GM13977 (cell line): ENCODE results near the gene BAHD1.

Source experiments
- DNase-seq: peaks from one replicate; pipeline ENCODE4 v3.0.0; 2012; ENCODE audit warnings: low spot score
- CTCF ChIP-seq: IDR thresholded peaks from 2 replicates; pipeline ENCODE4 v1.5.1; 2012; ENCODE audit warnings: mild to moderate bottlenecking, control low read depth; ENCODE audit not compliant: insufficient read depth; ENCODE audit errors: extremely low read depth, missing control alignments
- in situ Hi-C: fragments of 300-500 bp; cut with MboI; formaldehyde crosslinking; loops from one replicate; pipeline ENCODE4 v1.12.0; 2022; ENCODE audit warnings: low sequenced_read_pairs, low pct_unique_long_range_greater_than_20kb, mixed read lengths, inconsistent platforms; ENCODE audit not compliant: unreplicated experiment

BAHD1 gene

DNA sequence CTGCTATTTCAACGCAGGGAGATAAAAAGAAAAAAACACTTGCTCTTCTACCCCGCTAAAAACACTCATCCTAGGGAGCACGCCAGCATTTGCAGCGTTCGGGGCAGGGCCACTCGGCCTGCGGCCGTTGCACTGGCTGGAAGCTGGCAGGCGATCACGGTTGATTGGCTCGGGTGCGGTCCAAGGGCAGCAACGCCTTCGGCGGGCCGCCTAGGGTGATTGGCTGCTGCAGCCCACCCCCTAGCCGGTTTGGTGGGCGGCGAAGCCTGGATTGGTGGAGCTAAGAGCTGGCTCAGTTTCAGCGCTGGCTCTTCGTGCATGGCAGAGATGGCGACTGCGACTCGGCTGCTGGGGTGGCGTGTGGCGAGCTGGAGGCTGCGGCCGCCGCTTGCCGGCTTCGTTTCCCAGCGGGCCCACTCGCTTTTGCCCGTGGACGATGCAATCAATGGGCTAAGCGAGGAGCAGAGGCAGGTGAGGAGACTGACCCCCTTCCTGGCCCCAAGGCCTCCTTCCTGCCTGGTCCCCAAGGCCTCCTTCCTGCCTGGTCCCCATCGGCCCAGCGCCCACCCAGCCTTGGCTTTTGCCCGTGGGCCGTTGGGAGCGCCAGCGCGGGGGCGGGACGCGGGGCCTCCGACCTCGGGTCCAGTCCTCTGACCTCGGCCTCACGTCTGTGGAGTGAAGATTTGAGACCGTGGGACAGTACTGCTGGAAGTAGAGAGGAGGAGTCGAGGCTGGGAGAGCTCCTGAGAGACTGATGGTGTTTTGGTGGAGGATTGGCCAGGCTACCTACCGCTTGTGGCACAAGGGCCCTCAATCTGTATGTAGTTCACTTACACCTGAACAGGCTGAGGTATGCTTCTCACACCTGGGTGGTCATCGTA is 35.0 kb upstream of the BAHD1 start, which contains the start of gene IVD:
Gene IVD, plus strand, starts transcription at position 295 of the 881 bp plus-strand sequence. Its CDS starts 33 bp downstream, at position 328.
- no peak for TF ChIP-seq CTCF
- peak; percentile 98 for DNase-seq
- in situ Hi-C loops, result loop anchor here (25.0 kb wide), 1 partner anchor 368 kb away; the partner anchor contains the start of gene SRP14

DNA sequence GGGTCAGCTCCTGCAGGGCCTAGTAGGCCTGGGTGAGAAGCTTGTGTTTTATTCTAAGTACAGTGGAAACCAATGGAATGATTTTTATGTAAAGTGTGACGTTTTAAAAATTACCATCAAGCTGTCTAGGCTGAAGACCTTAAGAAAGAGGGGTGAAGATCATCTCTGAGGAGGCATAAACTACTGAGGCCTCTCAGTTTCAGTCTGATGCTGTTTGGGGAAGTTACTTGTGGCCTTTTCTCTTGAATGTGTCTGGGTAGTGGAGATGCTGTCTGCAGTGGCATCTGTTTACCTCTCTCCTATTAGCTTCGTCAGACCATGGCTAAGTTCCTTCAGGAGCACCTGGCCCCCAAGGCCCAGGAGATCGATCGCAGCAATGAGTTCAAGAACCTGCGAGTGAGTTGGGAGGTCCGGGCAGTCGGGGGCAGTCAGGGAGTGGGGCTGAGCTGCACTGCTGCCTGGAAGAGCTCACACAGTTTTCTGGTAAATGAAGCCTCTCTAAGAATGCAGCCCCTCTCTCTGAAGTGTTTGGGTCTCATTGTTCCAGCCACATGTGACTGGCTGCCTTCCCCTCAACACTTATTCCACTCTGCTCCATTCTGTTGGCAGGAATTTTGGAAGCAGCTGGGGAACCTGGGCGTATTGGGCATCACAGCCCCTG is 33.3 kb upstream of the BAHD1 start:
- in situ Hi-C loops, result loop anchor here (25.0 kb wide), 1 partner anchor 370 kb away; the partner anchor contains the start of gene SRP14
- TF ChIP-seq CTCF, result no peak
- peak; percentile 88 for DNase-seq

DNA sequence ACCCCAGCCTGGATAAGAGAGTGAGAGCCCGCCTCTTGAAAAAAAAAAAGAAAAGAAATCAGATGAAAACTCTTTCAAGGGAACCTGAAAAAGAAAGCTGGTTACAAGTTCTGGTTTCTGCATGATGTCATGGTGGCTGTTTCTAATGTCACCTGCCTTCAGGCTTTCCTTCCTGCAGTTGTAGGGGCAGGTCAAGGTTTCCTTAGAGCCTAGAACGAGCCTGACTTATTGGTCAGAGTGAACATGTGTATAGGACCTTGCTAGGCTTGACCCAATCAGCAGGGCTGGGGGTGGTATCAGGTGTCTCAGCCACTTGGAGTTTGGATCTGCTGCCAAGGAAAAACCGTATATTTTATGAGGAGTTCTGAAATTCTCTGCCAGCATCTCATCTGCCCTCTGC is 31.4 kb upstream of the BAHD1 start:
- no peak for TF ChIP-seq CTCF
- in situ Hi-C loops, result loop anchor here (25.0 kb wide), 1 partner anchor 372 kb away; the partner anchor contains the start of gene SRP14
- DNase-seq, result peak; percentile 86

GRCh38 chr15:40410476-40410875 is 30.3 kb upstream of the BAHD1 start:
- DNase-seq, result no peak
- in situ Hi-C loops, result loop anchor here (25.0 kb wide), 1 partner anchor 373 kb away; the partner anchor contains the start of gene SRP14
- TF ChIP-seq CTCF, result no peak

DNA sequence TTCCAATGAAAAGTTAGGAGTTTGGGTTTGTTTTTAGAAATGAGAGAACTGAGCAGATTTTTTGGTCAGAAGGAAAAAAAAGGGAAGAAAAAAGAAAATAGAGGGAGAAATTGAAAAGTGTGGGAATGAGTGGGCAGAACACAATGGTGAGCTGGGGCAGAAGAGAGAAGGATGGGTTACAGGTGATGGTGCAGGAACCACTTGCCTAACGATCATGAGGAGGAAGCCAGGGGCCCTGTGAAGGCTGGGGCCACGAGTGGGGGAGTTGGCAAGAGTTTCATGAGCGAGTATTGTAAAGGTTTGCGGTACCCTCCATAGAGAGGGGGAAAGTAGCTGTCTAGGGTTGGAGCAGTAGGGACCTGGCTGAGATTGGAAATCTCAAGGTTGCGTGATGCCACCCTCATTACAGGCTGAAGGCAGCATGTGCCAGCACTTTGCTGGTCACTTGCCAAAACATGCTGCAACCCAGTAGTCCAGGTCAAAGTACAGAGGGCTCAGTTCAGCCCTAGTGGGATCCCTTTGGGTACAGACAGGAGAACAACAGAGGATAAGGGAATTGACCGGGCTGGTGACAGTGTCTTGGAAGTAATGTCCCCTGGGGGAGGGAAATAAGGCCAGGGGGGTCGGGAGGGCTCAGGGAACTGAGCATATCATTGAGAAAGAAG is 28.5 kb upstream of the BAHD1 start:
- no peak for TF ChIP-seq CTCF
- DNase-seq, result no peak
- in situ Hi-C loops, result loop anchor here (25.0 kb wide), 1 partner anchor 375 kb away; the partner anchor contains the start of gene SRP14

GRCh38 chr15:40413036-40413435 is 27.7 kb upstream of the BAHD1 start:
- in situ Hi-C loops, result loop anchor here (25.0 kb wide), 1 partner anchor 376 kb away; the partner anchor contains the start of gene SRP14
- no peak for DNase-seq
- no peak for TF ChIP-seq CTCF
